MM.1S (cell line): ENCODE measurements around the gene XYLT2.

Source experiments
- DNase-seq: peaks from one replicate; pipeline ENCODE4 v3.0.0-alpha.2; 2015
- H2AFZ ChIP-seq: fragments of 300-600 bp; sonication (generic); 2 replicates; pipeline ENCODE4 v1.6.0; 2016; ENCODE audit warnings: antibody characterized with exemption, low read length
- H3F3A ChIP-seq: fragments of 300-600 bp; sonication (generic); 2 replicates; pipeline ENCODE4 v1.6.1; 2016; ENCODE audit warnings: mild to moderate bottlenecking, antibody characterized with exemption, low read length, moderate library complexity, mixed read lengths; ENCODE audit not compliant: insufficient read depth
- H3K27ac ChIP-seq: fragments of 300-600 bp; sonication (generic); 2 replicates; pipeline ENCODE4 v1.5.1; 2016; ENCODE audit warnings: mild to moderate bottlenecking, low read length
- H3K27me3 ChIP-seq: fragments of 300-600 bp; sonication (generic); replicated peaks from 2 replicates; pipeline ENCODE4 v1.6.0; 2016; ENCODE audit warnings: low read length; ENCODE audit not compliant: insufficient read depth
- H3K36me3 ChIP-seq: fragments of 300-600 bp; sonication (generic); replicated peaks from 2 replicates; pipeline ENCODE4 v1.6.1; 2016; ENCODE audit warnings: mild to moderate bottlenecking, low read length, mixed read lengths; ENCODE audit not compliant: insufficient read depth
- H3K4me1 ChIP-seq: fragments of 300-600 bp; sonication (generic); 2 replicates; pipeline ENCODE4 v1.6.1; 2016; ENCODE audit warnings: low read length, mixed read lengths
- H3K4me2 ChIP-seq: fragments of 300-600 bp; sonication (generic); 2 replicates; pipeline ENCODE4 v1.6.0; 2016; ENCODE audit warnings: low read depth, low read length
- H3K4me3 ChIP-seq: fragments of 300-600 bp; sonication (generic); 2 replicates; pipeline ENCODE4 v1.5.1; 2016; ENCODE audit warnings: low read length, mixed read lengths
- H3K79me2 ChIP-seq: fragments of 300-600 bp; sonication (generic); 2 replicates; pipeline ENCODE4 v1.6.1; 2016; ENCODE audit warnings: mixed run types, low read length, mixed read lengths
- H3K9ac ChIP-seq: fragments of 300-600 bp; sonication (generic); 2 replicates; pipeline ENCODE4 v1.6.1; 2016; ENCODE audit warnings: low read length, mixed read lengths
- H3K9me2 ChIP-seq: fragments of 300-600 bp; sonication (generic); replicated peaks from 2 replicates; pipeline ENCODE4 v1.6.1; 2016; ENCODE audit warnings: mild to moderate bottlenecking, low read length, mixed read lengths; ENCODE audit not compliant: insufficient read depth
- H3K9me3 ChIP-seq: fragments of 300-600 bp; sonication (generic); replicated peaks from 2 replicates; pipeline ENCODE4 v1.6.1; 2016; ENCODE audit warnings: mild to moderate bottlenecking, low read length, mixed read lengths; ENCODE audit not compliant: insufficient read depth
- H4K20me1 ChIP-seq: fragments of 300-600 bp; sonication (generic); 2 replicates; pipeline ENCODE4 v1.6.1; 2016; ENCODE audit warnings: mild to moderate bottlenecking, low read length, moderate library complexity, mixed read lengths; ENCODE audit not compliant: insufficient read depth
- CTCF ChIP-seq: fragments of 300-600 bp; sonication (generic); IDR thresholded peaks from 2 replicates; pipeline ENCODE4 v1.5.1; 2016; ENCODE audit warnings: antibody characterized with exemption, low read length, mixed read lengths
- EZH2 ChIP-seq: fragments of 300-600 bp; sonication (generic); optimal IDR thresholded peaks from 2 replicates; pipeline ENCODE3; 2017; ENCODE audit warnings: low read depth, mild to moderate bottlenecking, antibody characterized with exemption, low read length, mixed read lengths
- EZH2phosphoT487 ChIP-seq: fragments of 300-600 bp; sonication (generic); IDR thresholded peaks from 2 replicates; pipeline ENCODE4 v1.6.1; 2018; ENCODE audit warnings: antibody characterized with exemption, low read length

The XYLT2 gene

GRCh38 chr17:50352693-50353599 is 7.0 kb downstream of the XYLT2 start:
- no peaks in the 10 kb centered on the region for H3K27me3 ChIP-seq
- no peaks in the 10 kb centered on the region for H3K9me3 ChIP-seq
- H3K4me3 ChIP-seq: no peak overlapping the region
- H3K27ac ChIP-seq: no peak overlapping the region
- no peaks in the 10 kb centered on the region for H3F3A ChIP-seq
- H3K36me3 ChIP-seq: no peaks in the 10 kb centered on the region
- H3K4me1 ChIP-seq: no peaks in the 10 kb centered on the region
- no peaks in the 10 kb centered on the region for H3K9me2 ChIP-seq
- DNase-seq: no peak
- H4K20me1 ChIP-seq: no peaks in the 10 kb centered on the region
- H3K79me2 ChIP-seq: peaks cover 3% of the 10 kb centered on the region; the same call in 1 of the 2 replicates
- TF ChIP-seq CTCF (no peak), EZH2phosphoT487 (no peak), EZH2 (no peak)
- no peak overlapping the region for H3K9ac ChIP-seq
- no peak overlapping the region for H2AFZ ChIP-seq
- no peak overlapping the region for H3K4me2 ChIP-seq

DNA sequence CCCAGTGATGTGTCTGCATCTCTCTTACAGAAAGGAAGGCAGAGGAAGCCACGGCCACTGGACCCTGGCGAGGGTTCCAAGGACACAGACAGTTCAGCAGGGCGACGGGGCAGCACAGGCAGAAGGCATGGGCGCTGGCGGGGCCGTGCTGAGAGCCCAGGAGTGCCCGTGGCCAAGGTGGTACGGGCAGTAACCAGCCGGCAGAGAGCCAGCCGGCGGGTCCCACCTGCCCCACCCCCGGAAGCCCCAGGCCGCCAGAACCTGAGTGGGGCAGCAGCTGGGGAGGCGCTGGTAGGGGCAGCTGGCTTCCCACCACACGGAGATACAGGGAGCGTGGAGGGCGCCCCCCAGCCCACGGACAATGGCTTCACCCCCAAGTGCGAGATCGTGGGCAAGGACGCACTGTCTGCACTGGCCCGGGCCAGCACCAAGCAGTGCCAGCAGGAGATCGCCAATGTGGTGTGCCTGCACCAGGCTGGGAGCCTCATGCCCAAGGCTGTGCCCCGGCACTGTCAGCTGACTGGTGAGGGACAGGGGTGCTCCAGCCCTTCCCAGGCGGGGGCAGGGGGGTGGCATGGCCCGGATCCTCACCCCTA is 7.8 kb downstream of the XYLT2 start:
- Histone ChIP-seq H3K9me3 (no peaks in the 10 kb centered on the region), H3K27ac (no peak overlapping the region), H3K9ac (no peak overlapping the region), H2AFZ (no peak overlapping the region), H3K27me3 (no peaks in the 10 kb centered on the region), H3F3A (no peaks in the 10 kb centered on the region), H3K4me2 (no peak overlapping the region), H3K36me3 (no peaks in the 10 kb centered on the region), H3K4me3 (no peak overlapping the region), H3K79me2 (peaks cover 3% of the 10 kb centered on the region; the same call in 1 of the 2 replicates), H3K9me2 (no peaks in the 10 kb centered on the region), H4K20me1 (no peaks in the 10 kb centered on the region), H3K4me1 (no peaks in the 10 kb centered on the region)
- TF ChIP-seq EZH2: no peak
- no peak for TF ChIP-seq EZH2phosphoT487
- TF ChIP-seq CTCF: no peak
- no peak for DNase-seq

DNA sequence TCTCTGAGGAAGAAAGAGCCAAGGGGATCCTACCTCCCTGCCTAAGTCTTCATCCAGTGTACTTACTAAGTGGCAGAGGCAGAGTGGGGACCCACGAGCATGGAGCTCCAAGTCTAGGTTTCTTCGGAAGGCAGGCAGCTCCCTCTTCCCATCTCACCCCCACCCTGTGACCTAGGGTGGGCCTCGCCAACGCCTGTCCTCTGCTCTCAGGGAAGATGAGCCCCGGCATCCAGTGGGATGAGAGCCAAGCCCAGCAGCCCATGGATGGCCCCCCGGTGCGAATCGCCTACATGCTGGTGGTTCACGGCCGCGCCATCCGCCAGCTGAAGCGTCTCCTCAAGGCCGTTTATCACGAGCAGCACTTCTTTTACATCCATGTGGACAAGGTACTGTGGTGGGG is 8.3 kb downstream of the XYLT2 start:
- Histone ChIP-seq H3K4me3 (no peak overlapping the region), H3F3A (no peaks in the 10 kb centered on the region), H3K9ac (no peak overlapping the region), H4K20me1 (no peaks in the 10 kb centered on the region), H3K79me2 (peaks cover under 1% of the 10 kb centered on the region; the same call in 1 of the 2 replicates), H3K9me3 (no peaks in the 10 kb centered on the region), H2AFZ (no peak overlapping the region), H3K36me3 (no peaks in the 10 kb centered on the region), H3K4me2 (no peak overlapping the region), H3K27me3 (no peaks in the 10 kb centered on the region), H3K9me2 (no peaks in the 10 kb centered on the region), H3K4me1 (no peaks in the 10 kb centered on the region), H3K27ac (no peak overlapping the region)
- TF ChIP-seq EZH2phosphoT487 (no peak), CTCF (no peak)
- no peak for DNase-seq
